Skeletal muscle satellite cell (primary cell): ENCODE results near the gene LUZP4. TPM values are rescaled to one million over a fixed set of nuclear protein-coding genes. Genes with fewer than 3 reads are reported as not detected.

Experiments used
- H3K27me3 ChIP-seq: 2 replicates; pipeline ENCODE4 v1.7.0; 2013; ENCODE audit warnings: low read length; ENCODE audit not compliant: control insufficient read depth, insufficient read depth
- H3K36me3 ChIP-seq: 2 replicates; pipeline ENCODE4 v1.7.0; 2013; ENCODE audit warnings: mild to moderate bottlenecking, control low read depth, low read length; ENCODE audit not compliant: insufficient read depth
- H3K4me1 ChIP-seq: 2 replicates; pipeline ENCODE4 v1.7.0; 2013; ENCODE audit warnings: low read length; ENCODE audit not compliant: control insufficient read depth, insufficient read depth
- H3K4me2 ChIP-seq: 2 replicates; pipeline ENCODE4 v1.7.0; 2013; ENCODE audit warnings: mild to moderate bottlenecking, low read length
- H3K4me3 ChIP-seq: 2 replicates; pipeline ENCODE4 v1.7.0; 2013; ENCODE audit warnings: low read length
- H3K9ac ChIP-seq: 2 replicates; pipeline ENCODE4 v1.7.0; 2013; ENCODE audit warnings: mild to moderate bottlenecking, low read depth, low read length, moderate library complexity
- H3K9me3 ChIP-seq: replicated peaks from 2 replicates; pipeline ENCODE4 v1.7.0; 2013; ENCODE audit warnings: mild to moderate bottlenecking, control low read depth, low read length
- total RNA-seq: library from RNA; depleted of rRNA; stranded (reverse); fragments of >200 nt; gene quantifications from 2 replicates; pipeline ENCODE4 v1.2.3, GENCODE V29; 2012; rRNA removed

Gene LUZP4
- not detected in 2 replicates for total RNA-seq

GRCh38 chrX:115289465-115289864 lies at the start of gene LUZP4:
Gene LUZP4, plus strand, starts transcription at chrX:115289715. Its CDS starts 45 bp downstream, at chrX:115289760.
- Histone ChIP-seq H3K4me1 (no peaks in the 10 kb centered on the region), H3K27me3 (peaks cover 4% of the 10 kb centered on the region), H3K9me3 (peaks cover 5% of the 10 kb centered on the region), H3K4me3 (no peak within 1 kb of the TSS), H3K4me2 (no peak within 1 kb of the TSS), H3K36me3 (no peaks in the 10 kb centered on the region), H3K9ac (no peak within 1 kb of the TSS)

GRCh38 chrX:115251458-115252233 lies 37.9 kb upstream of the LUZP4 start:
- Histone ChIP-seq H3K4me2 (no peak overlapping the region), H3K27me3 (peaks cover 18% of the 10 kb centered on the region), H3K9ac (no peak overlapping the region), H3K9me3 (no peaks in the 10 kb centered on the region), H3K4me3 (no peak overlapping the region), H3K4me1 (no peaks in the 10 kb centered on the region), H3K36me3 (no peaks in the 10 kb centered on the region)

GRCh38 chrX:115255003-115255402 lies 34.5 kb upstream of the LUZP4 start:
- H3K9ac ChIP-seq, result no peak overlapping the region
- peaks cover 31% of the 10 kb centered on the region for H3K27me3 ChIP-seq
- no peaks in the 10 kb centered on the region for H3K36me3 ChIP-seq

GRCh38 chrX:115257711-115258110 lies 31.8 kb upstream of the LUZP4 start:
- Histone ChIP-seq H3K9ac (no peak overlapping the region), H3K4me2 (no peak overlapping the region), H3K27me3 (peaks cover 28% of the 10 kb centered on the region)

More at GRCh38 chrX:115255003-115255402, 34.5 kb upstream of the LUZP4 start:
- H3K4me3 ChIP-seq, result no peak overlapping the region
- H3K9me3 ChIP-seq, result no peaks in the 10 kb centered on the region
- H3K4me2 ChIP-seq, result no peak overlapping the region
- no peaks in the 10 kb centered on the region for H3K4me1 ChIP-seq

GRCh38 chrX:115259238-115259875 lies 30.2 kb upstream of the LUZP4 start:
- Histone ChIP-seq H3K36me3 (no peaks in the 10 kb centered on the region), H3K9ac (no peak overlapping the region), H3K9me3 (no peaks in the 10 kb centered on the region), H3K4me3 (no peak overlapping the region), H3K4me2 (no peak overlapping the region), H3K4me1 (no peaks in the 10 kb centered on the region), H3K27me3 (peaks cover 32% of the 10 kb centered on the region)

More at GRCh38 chrX:115257711-115258110, 31.8 kb upstream of the LUZP4 start:
- H3K4me1 ChIP-seq, result no peaks in the 10 kb centered on the region
- H3K4me3 ChIP-seq, result no peak overlapping the region
- H3K9me3 ChIP-seq, result no peaks in the 10 kb centered on the region
- H3K36me3 ChIP-seq, result no peaks in the 10 kb centered on the region

- Histone ChIP-seq H3K4me3 (no peak overlapping the region), H3K4me1 (no peaks in the 10 kb centered on the region), H3K4me2 (no peak overlapping the region), H3K36me3 (no peaks in the 10 kb centered on the region), H3K27me3 (peaks cover 35% of the 10 kb centered on the region), H3K9ac (no peak overlapping the region), H3K9me3 (no peaks in the 10 kb centered on the region)
These were observed 29.2 kb upstream of the LUZP4 start for GRCh38 chrX:115260330-115260729.

- Histone ChIP-seq H3K9ac (no peak overlapping the region), H3K9me3 (no peaks in the 10 kb centered on the region), H3K36me3 (no peaks in the 10 kb centered on the region), H3K4me2 (no peak overlapping the region), H3K4me1 (no peaks in the 10 kb centered on the region), H3K4me3 (no peak overlapping the region), H3K27me3 (peaks cover 39% of the 10 kb centered on the region)
These were observed 28.4 kb upstream of the LUZP4 start for GRCh38 chrX:115261148-115261547.

- Histone ChIP-seq H3K4me1 (no peaks in the 10 kb centered on the region), H3K9me3 (no peaks in the 10 kb centered on the region), H3K4me2 (no peak overlapping the region)
These were observed 25.5 kb upstream of the LUZP4 start for GRCh38 chrX:115264009-115264408.

GRCh38 chrX:115266300-115266699 lies 23.2 kb upstream of the LUZP4 start:
- no peaks in the 10 kb centered on the region for H3K36me3 ChIP-seq
- no peaks in the 10 kb centered on the region for H3K4me1 ChIP-seq
- H3K9ac ChIP-seq, result no peak overlapping the region
- peaks cover 28% of the 10 kb centered on the region for H3K27me3 ChIP-seq
- no peak overlapping the region for H3K4me3 ChIP-seq
- no peak overlapping the region for H3K4me2 ChIP-seq
- no peaks in the 10 kb centered on the region for H3K9me3 ChIP-seq

More at GRCh38 chrX:115264009-115264408, 25.5 kb upstream of the LUZP4 start:
- no peak overlapping the region for H3K9ac ChIP-seq
- H3K4me3 ChIP-seq, result no peak overlapping the region
- H3K36me3 ChIP-seq, result no peaks in the 10 kb centered on the region
- H3K27me3 ChIP-seq, result peaks cover 32% of the 10 kb centered on the region

GRCh38 chrX:115268421-115268820 lies 21.1 kb upstream of the LUZP4 start:
- peaks cover 20% of the 10 kb centered on the region for H3K27me3 ChIP-seq
- H3K9ac ChIP-seq, result no peak overlapping the region
- H3K4me3 ChIP-seq, result no peak overlapping the region
- H3K36me3 ChIP-seq, result no peaks in the 10 kb centered on the region
- H3K9me3 ChIP-seq, result no peaks in the 10 kb centered on the region
- H3K4me1 ChIP-seq, result no peaks in the 10 kb centered on the region
- H3K4me2 ChIP-seq, result no peak overlapping the region

- Histone ChIP-seq H3K4me1 (no peaks in the 10 kb centered on the region), H3K9me3 (no peaks in the 10 kb centered on the region), H3K9ac (no peak overlapping the region), H3K36me3 (no peaks in the 10 kb centered on the region), H3K4me2 (no peak overlapping the region), H3K4me3 (no peak overlapping the region), H3K27me3 (peaks cover 20% of the 10 kb centered on the region)
These were observed 20.3 kb upstream of the LUZP4 start for GRCh38 chrX:115269051-115269683.
